GM12801 (cell line): ENCODE measurements around the gene GALNT14.

Source experiments
- TF ChIP-seq, protein P1 (sequence below): IDR thresholded peaks from one replicate; pipeline ENCODE4 v1.5.1; 2011; ENCODE audit warnings: control low read depth; ENCODE audit not compliant: insufficient read length; ENCODE audit errors: extremely low read depth

GALNT14 gene

DNA sequence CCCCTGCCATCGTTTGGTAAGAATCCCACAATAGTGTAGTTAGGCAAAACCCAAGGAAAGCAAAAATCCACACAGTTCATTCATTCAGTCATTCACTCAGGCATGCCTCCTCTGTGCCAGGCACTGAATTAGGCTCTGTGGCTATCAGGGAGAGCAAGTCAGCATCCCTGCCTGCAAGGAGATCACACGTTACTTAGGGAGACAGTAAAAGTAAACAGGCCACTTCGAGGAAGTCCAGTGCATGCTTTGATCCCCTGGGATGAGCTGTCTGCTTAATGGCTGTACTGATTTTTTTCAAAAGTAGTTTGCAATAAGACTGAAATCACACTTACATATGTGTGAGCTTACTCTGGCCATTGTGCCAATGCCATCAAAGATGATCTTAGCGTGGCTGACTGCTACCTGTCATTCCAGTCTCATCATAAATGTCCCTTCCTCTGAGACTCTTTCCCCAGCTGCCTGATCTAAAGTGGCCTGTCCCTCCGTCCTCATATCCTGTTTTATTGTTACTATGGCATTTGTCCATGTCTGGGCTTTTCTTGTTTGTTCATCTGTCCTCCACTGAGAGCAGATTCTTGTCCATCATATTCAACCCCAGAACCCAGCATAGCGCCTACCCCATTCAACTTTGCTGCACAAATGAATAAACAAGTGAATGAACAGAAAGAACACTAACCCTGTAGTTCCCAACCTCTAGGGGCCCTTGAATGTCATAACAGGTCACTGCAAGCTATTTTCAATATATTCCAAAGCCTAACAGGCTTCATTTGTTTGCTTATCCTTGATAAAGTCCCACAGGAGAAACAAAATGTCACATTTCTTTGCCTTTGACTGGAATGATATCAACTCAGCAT lies 84.1 kb downstream of the GALNT14 start:
- TF ChIP-seq, protein P1, sequence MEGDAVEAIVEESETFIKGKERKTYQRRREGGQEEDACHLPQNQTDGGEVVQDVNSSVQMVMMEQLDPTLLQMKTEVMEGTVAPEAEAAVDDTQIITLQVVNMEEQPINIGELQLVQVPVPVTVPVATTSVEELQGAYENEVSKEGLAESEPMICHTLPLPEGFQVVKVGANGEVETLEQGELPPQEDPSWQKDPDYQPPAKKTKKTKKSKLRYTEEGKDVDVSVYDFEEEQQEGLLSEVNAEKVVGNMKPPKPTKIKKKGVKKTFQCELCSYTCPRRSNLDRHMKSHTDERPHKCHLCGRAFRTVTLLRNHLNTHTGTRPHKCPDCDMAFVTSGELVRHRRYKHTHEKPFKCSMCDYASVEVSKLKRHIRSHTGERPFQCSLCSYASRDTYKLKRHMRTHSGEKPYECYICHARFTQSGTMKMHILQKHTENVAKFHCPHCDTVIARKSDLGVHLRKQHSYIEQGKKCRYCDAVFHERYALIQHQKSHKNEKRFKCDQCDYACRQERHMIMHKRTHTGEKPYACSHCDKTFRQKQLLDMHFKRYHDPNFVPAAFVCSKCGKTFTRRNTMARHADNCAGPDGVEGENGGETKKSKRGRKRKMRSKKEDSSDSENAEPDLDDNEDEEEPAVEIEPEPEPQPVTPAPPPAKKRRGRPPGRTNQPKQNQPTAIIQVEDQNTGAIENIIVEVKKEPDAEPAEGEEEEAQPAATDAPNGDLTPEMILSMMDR: no peak

DNA sequence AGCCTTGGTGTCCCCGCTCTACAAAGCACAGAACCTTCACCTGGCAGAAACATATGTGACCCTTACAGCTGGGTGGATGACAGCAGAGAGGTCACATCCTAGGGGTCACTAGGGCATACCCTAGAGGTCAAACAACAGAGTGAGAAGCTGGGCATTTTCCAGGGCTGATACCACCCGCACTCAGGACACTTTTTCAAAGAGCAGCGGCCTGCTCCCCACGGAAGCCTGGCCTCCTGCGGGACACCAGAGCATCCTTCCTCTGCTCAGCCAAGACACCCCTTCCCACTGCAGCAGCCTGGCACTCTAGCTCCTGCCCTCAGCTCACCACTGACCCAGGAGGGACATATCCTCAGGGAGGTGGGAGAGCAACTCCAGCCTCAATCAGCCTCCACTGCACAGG lies 86.0 kb downstream of the GALNT14 start:
- TF ChIP-seq, protein P1: no peak

DNA sequence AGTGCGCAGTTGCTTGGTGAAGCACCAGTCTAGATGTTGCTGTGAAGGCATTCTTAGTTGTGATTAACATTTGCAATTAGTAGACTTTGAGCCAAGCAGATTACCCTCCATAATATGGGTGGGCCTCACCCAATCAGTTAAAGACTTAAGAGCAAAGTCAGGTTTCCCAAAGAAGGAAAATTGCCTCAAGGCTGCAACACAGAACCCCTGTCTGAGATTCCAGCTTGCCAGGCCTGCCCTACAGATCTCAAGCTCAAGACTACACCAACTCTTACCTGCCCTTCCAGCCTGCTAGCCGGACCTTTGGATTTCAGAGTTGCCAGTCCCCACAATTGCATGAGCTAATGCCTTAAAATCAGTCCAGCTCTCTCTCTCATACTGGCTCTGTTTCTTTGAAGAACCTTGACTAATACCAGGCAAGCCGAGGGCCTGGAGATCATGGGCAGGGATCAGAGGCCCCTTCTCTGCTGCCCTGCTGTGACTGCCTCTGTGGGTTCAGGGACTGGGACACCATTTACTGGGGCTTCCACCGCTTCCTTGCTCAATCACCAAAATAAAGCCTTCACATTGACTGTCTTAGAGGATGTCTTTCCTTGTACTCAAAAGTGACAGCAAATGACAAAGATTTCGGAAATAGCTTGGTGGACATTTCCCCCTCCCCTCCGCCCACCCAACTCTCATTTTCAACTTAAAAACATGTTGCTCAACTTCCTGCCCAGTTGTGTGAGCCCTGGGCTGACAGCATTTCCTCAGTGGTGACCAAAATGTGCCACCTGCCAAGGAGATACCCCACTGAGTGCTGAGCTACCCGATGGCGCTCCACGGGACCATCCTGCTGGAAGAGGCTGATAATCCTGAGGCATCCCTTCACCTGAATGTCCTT lies 86.7 kb downstream of the GALNT14 start:
- TF ChIP-seq, protein P1: no peak

DNA sequence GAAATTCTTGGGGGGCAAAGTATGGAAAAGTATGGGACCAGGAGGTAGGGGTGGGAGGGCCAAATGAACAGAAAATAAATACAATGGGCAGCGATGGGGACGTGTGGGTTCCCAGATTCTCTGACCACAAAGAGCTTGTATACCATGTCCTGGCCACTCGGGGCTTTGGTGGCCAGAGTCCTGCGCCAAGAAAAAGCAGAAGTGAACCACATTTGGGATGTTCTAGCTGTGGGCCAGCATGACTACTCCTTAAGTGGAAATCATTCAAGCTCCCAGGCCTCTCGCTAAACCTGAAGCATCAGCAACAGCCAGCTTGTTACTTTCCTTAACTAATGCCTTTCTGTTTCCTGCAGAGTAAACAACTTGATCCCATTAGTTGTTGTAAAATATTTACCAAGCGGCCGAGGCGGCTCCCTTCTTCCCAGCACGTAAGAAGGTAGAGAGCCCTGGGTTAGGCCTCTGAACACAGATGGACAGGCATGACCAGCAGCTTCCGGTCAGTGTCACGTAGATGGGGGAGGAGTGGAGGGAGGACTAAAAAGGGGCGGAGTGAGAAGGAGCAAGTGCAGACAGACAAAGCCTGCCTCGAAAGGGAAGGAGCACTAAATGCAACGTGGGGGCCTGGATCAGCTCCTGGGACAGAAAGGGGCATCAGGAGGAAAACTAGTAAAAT lies 88.2 kb downstream of the GALNT14 start:
- TF ChIP-seq, protein P1: no peak

DNA sequence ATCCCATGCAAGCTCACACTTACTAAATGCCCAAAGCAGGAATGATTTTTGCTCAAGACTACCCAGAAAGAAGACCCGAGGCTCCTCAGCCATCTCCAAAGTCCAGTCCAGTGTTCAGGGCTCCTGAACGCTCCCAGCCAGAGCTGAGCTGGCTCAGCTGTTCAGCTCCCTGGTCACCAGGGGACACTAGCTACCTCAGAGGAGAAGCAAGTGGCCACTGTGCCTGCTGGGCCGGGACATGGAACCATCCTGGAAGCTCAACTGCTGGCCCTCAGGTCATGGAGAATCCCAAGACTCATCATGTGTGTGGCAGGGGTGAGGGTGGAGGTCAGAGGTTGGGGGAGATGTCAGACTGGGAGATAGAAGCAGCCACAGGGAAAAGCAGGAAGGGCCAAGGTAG lies 89.0 kb downstream of the GALNT14 start:
- TF ChIP-seq, protein P1: no peak

DNA sequence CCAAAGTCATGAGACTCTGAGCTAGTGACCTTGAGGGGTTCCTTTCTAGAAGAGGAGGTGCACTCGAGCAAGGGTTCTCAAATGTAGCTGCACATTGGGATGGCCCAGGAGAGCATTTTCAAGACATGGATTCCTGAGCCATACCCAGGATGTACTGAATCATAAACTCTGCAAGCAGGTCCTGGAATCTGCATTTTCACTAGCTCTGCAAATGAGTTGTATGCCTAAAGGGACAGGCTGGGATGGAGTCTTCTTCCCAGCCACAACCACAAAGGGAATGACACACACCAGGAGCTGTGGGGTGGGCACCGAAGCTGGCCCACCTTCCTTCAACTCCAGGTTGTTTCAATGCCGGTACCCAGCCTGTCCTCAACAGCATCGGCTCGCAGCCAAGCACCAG lies 90.6 kb downstream of the GALNT14 start:
- TF ChIP-seq, protein P1: no peak

DNA sequence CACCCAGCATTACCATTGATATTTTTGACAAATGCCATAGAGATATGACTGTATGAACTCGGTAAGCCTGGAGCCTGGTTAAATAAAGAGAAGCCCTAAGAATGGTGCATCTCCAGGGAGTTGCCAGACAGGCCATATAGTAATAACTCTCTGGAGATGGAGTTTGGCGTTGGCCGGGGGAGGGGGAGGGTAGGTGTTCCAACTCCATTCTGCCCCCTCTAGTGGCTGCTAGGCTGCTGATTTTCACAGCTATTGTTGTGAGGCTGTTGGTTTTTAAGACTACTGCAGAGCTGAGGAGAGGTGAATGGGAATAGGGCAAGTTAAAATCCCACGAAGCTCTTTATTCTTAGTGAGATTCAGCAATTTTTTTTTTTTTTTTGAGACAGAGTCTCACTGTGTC lies 99.9 kb downstream of the GALNT14 start:
- TF ChIP-seq, protein P1: no peak
